H1 (cell line): ENCODE data around the gene GLYR1. TPM values are rescaled to one million over a fixed set of nuclear protein-coding genes. Genes with fewer than 3 reads are reported as not detected.

Source experiments
- CTCF ChIA-PET: fragments of 300-600 bp; sonication (Branson Sonifier 250); formaldehyde crosslinking; loops from one replicate; lab custom pipeline; 2021; ENCODE audit not compliant: partially characterized antibody; lab: Charles Lee
- POLR2A ChIA-PET: fragments of 300-600 bp; sonication (Branson Sonifier 250); formaldehyde crosslinking; loops from one replicate; lab custom pipeline; 2021; ENCODE audit warnings: inconsistent platforms; ENCODE audit not compliant: partially characterized antibody; lab: Charles Lee
- DNase-seq, 2 experiments: peaks; one replicate each; pipeline versions ENCODE4 v3.0.0 to v3.0.0-alpha.2; 2010 to 2022; ENCODE audit warnings: low spot score in 2 of 2, low read depth in 1 of 2, mixed read lengths in 1 of 2
- FAIRE-seq: peaks from 2 replicates; lab custom pipeline; 2011; peaks lifted over from hg19 to GRCh38; lab: Jason Lieb, UNC
- H2AFZ ChIP-seq: 2 replicates; pipeline ENCODE4 v1.8.1; 2012; ENCODE audit warnings: low read length, inconsistent platforms
- H2AK5ac ChIP-seq: 2 replicates; pipeline ENCODE4 v1.6.1; 2013; ENCODE audit warnings: low read depth, low read length
- H2BK120ac ChIP-seq: replicated peaks from 2 replicates; pipeline ENCODE3; 2013; ENCODE audit warnings: low read depth, low read length, inconsistent platforms
- H2BK12ac ChIP-seq: 2 replicates; pipeline ENCODE4 v1.6.1; 2013; ENCODE audit warnings: low read depth, low read length
- H2BK15ac ChIP-seq: 2 replicates; pipeline ENCODE4 v1.6.1; 2013; ENCODE audit warnings: low read length
- H2BK20ac ChIP-seq: 2 replicates; pipeline ENCODE4 v1.6.1; 2013; ENCODE audit warnings: low read length
- H2BK5ac ChIP-seq: 2 replicates; pipeline ENCODE4 v1.6.1; 2013; ENCODE audit warnings: low read depth, low read length
- H3K14ac ChIP-seq: 2 replicates; pipeline ENCODE4 v1.6.1; 2013; ENCODE audit warnings: inconsistent platforms; ENCODE audit not compliant: insufficient read length
- H3K18ac ChIP-seq: 2 replicates; pipeline ENCODE4 v1.6.1; 2013; ENCODE audit warnings: low read length; ENCODE audit errors: extremely low read depth
- H3K23ac ChIP-seq: 2 replicates; pipeline ENCODE4 v1.6.1; 2013; ENCODE audit warnings: inconsistent platforms; ENCODE audit not compliant: insufficient read length
- H3K23me2 ChIP-seq: 2 replicates; pipeline ENCODE4 v1.6.1; 2013; ENCODE audit warnings: low read depth, low read length
- H3K27ac ChIP-seq: 2 replicates; pipeline ENCODE4 v1.6.1; 2011; ENCODE audit warnings: low read depth, low read length, inconsistent platforms
- H3K27me3 ChIP-seq, 4 experiments: replicated peaks in 1 of 4; 1 replicate in 1 of 4; 2 replicates in 3 of 4; pipeline versions ENCODE4 v1.6.1 to v1.8.1; 2011 to 2013; ENCODE audit warnings: low read length in 3 of 4, mild to moderate bottlenecking in 3 of 4, inconsistent platforms in 2 of 4, mixed read lengths in 2 of 4, moderate library complexity in 1 of 4; ENCODE audit not compliant: control insufficient read depth in 3 of 4, insufficient read depth in 3 of 4; ENCODE audit errors: extremely low read depth in 1 of 4
- H3K36me3 ChIP-seq, 4 experiments: 2 replicates each; pipeline versions ENCODE4 v1.6.1 to v1.8.1; 2011 to 2013; ENCODE audit warnings: mild to moderate bottlenecking in 4 of 4, low read length in 3 of 4, moderate library complexity in 2 of 4, control low read depth in 1 of 4, inconsistent platforms in 1 of 4; ENCODE audit not compliant: insufficient read depth in 4 of 4, control insufficient read depth in 2 of 4
- H3K4ac ChIP-seq: replicated peaks from 2 replicates; pipeline ENCODE3; 2013; ENCODE audit warnings: low read length, low read depth, mixed read lengths, inconsistent platforms; ENCODE audit not compliant: insufficient read length
- H3K4me1 ChIP-seq, 4 experiments: replicated peaks in 1 of 4; 1 replicate in 1 of 4; 2 replicates in 3 of 4; pipeline versions ENCODE4 v1.6.1 to v1.8.1; 2011 to 2013; ENCODE audit warnings: low read length in 3 of 4, inconsistent platforms in 2 of 4, mixed read lengths in 1 of 4; ENCODE audit not compliant: insufficient read depth in 4 of 4, control insufficient read depth in 3 of 4
- H3K4me2 ChIP-seq, 2 experiments: 2 replicates each; pipeline versions ENCODE4 v1.6.1 to v1.8.1; 2011 to 2013; ENCODE audit warnings: low read depth in 2 of 2, low read length in 2 of 2, control low read depth in 1 of 2, inconsistent platforms in 1 of 2, mild to moderate bottlenecking in 1 of 2; ENCODE audit not compliant: insufficient read depth in 1 of 2
- H3K4me3 ChIP-seq, 4 experiments: fragments of 200-600, 300-600 bp in 1 of 4; sonication (generic), shearing (Covaris generic), sonication (Bioruptor Twin) in 1 of 4; 2 replicates each; pipeline versions ENCODE4 v1.5.1 to v1.8.1; 2011 to 2016; ENCODE audit warnings: low read length in 4 of 4, low read depth in 3 of 4, control low read depth in 2 of 4, inconsistent platforms in 2 of 4, mild to moderate bottlenecking in 2 of 4, mixed read lengths in 1 of 4, moderate library complexity in 1 of 4; ENCODE audit not compliant: insufficient read depth in 2 of 4; ENCODE audit errors: extremely low read depth in 1 of 4
- H3K56ac ChIP-seq: replicated peaks from 2 replicates; pipeline ENCODE3; 2013; ENCODE audit warnings: low read depth, mild to moderate bottlenecking, mixed read lengths, low read length, inconsistent platforms; ENCODE audit not compliant: insufficient read length
- H3K79me1 ChIP-seq: 2 replicates; pipeline ENCODE4 v1.6.1; 2013; ENCODE audit warnings: low read depth, low read length, control low read depth
- H3K79me2 ChIP-seq, 2 experiments: 2 replicates each; pipeline versions ENCODE4 v1.6.1 to v1.8.1; 2012 to 2013; ENCODE audit warnings: low read length in 2 of 2, mild to moderate bottlenecking in 2 of 2, inconsistent platforms in 1 of 2; ENCODE audit not compliant: insufficient read depth in 2 of 2, control insufficient read depth in 1 of 2
- H3K9ac ChIP-seq, 4 experiments: replicated peaks in 1 of 4; 1 replicate in 1 of 4; 2 replicates in 3 of 4; pipeline versions ENCODE4 v1.6.1 to v1.8.1; 2011 to 2013; ENCODE audit warnings: low read depth in 3 of 4, low read length in 3 of 4, control low read depth in 2 of 4, mild to moderate bottlenecking in 2 of 4, moderate library complexity in 2 of 4, inconsistent platforms in 1 of 4; ENCODE audit errors: extremely low read depth in 1 of 4
- H3K9me3 ChIP-seq, 2 experiments: 2 replicates each; pipeline versions ENCODE4 v1.6.1 to v1.8.1; 2012 to 2013; ENCODE audit warnings: mild to moderate bottlenecking in 2 of 2, moderate library complexity in 2 of 2, control low read depth in 1 of 2, inconsistent platforms in 1 of 2, low read depth in 1 of 2, low read length in 1 of 2, mixed read lengths in 1 of 2; ENCODE audit not compliant: insufficient read depth in 2 of 2
- H4K20me1 ChIP-seq, 2 experiments: replicated peaks in 1 of 2; 2 replicates each; pipeline versions ENCODE3 to v1.8.1; 2011 to 2013; ENCODE audit warnings: inconsistent platforms in 2 of 2, low read length in 2 of 2, mild to moderate bottlenecking in 1 of 2; ENCODE audit not compliant: insufficient read depth in 2 of 2, control insufficient read depth in 1 of 2
- H4K5ac ChIP-seq: 2 replicates; pipeline ENCODE4 v1.6.1; 2013; ENCODE audit warnings: low read length, low read depth, mixed read lengths, inconsistent platforms; ENCODE audit not compliant: insufficient read length
- H4K8ac ChIP-seq: 2 replicates; pipeline ENCODE4 v1.8.0; 2013; ENCODE audit warnings: mild to moderate bottlenecking, moderate library complexity, low read length, inconsistent platforms; ENCODE audit not compliant: insufficient read depth; ENCODE audit errors: extremely low read depth
- H4K91ac ChIP-seq: replicated peaks from 2 replicates; pipeline ENCODE3; 2013; ENCODE audit warnings: low read length, mixed read lengths, inconsistent platforms; ENCODE audit not compliant: insufficient read length
- BACH1 ChIP-seq: IDR thresholded peaks from 2 replicates; pipeline ENCODE4 v1.6.1; 2012; ENCODE audit warnings: low read length, improper control_type of control experiment
- CBX8 ChIP-seq: fragments of 300-800, 300-1000 bp; sonication (generic); IDR thresholded peaks from 2 replicates; pipeline ENCODE4 v1.7.1; 2016; ENCODE audit warnings: low read depth, low read length, borderline replicate concordance
- CREB1 ChIP-seq: IDR thresholded peaks from 2 replicates; pipeline ENCODE4 v1.6.1; 2012; ENCODE audit warnings: inconsistent platforms
- KDM1A ChIP-seq: fragments of 200-600, 300-600 bp; sonication (generic); IDR thresholded peaks from 2 replicates; pipeline ENCODE4 v1.7.1; 2016; ENCODE audit warnings: mild to moderate bottlenecking, low read length, borderline replicate concordance
- MAFK ChIP-seq: IDR thresholded peaks from 2 replicates; pipeline ENCODE4 v1.6.1; 2012; ENCODE audit warnings: low read depth, mild to moderate bottlenecking, improper control_type of control experiment, low read length
- POU5F1 ChIP-seq: IDR thresholded peaks from 2 replicates; pipeline ENCODE4 v1.6.1; 2011; ENCODE audit warnings: low read depth, mild to moderate bottlenecking, low read length, moderate library complexity
- RAD21 ChIP-seq, 2 experiments: IDR thresholded peaks in 1 of 2; conservative IDR thresholded peaks in 1 of 2; 2 replicates each; pipeline ENCODE4 v1.6.1; 2011; ENCODE audit warnings: low read depth in 2 of 2, low read length in 2 of 2, improper control_type of control experiment in 1 of 2, inconsistent platforms in 1 of 2, mild to moderate bottlenecking in 1 of 2, moderate library complexity in 1 of 2
- SIRT6 ChIP-seq: IDR thresholded peaks from one replicate; pipeline ENCODE4 v1.7.1; 2012; ENCODE audit warnings: low read length, inconsistent platforms
- SIX5 ChIP-seq: IDR thresholded peaks from 2 replicates; pipeline ENCODE4 v1.6.1; 2011; ENCODE audit warnings: mild to moderate bottlenecking, low read depth, low read length
- TBP ChIP-seq: IDR thresholded peaks from 2 replicates; pipeline ENCODE4 v1.6.1; 2011; ENCODE audit warnings: low read depth, low read length, improper control_type of control experiment
- YY1 ChIP-seq: IDR thresholded peaks from 2 replicates; pipeline ENCODE4 v1.6.1; 2011; ENCODE audit warnings: low read depth, mild to moderate bottlenecking, low read length
- WGBS, 2 experiments: shearing (Covaris generic) in 1 of 2; methylation state at CpG; one replicate each; pipeline versions ENCODE4 v1.1.6 to v1.1.7; 2013 to 2015; ENCODE audit warnings: low lambda C conversion rate in 2 of 2, mixed read lengths in 2 of 2, inconsistent platforms in 1 of 2, low coverage in 1 of 2, missing lambda C conversion rate in 1 of 2; ENCODE audit not compliant: insufficient replicate concordance in 2 of 2, insufficient coverage in 1 of 2, insufficient read length in 1 of 2; ENCODE audit errors: extremely low coverage in 1 of 2, missing lambda C conversion rate in 1 of 2; 5-methylcytosine and 5-hydroxymethylcytosine counted together
- polyA plus RNA-seq, 7 experiments: library from polyadenylated mRNA; depleted of rRNA in 3 of 7; stranded (reverse) in 5 of 7; unstranded in 2 of 7; fragments of >200 nt in 5 of 7; fragments of 200-250 nt in 2 of 7; gene quantifications; 1 replicate in 5 of 7; 2 replicates in 1 of 7; 4 replicates in 1 of 7; pipeline versions ENCODE4 v1.2.1 to v1.2.3, GENCODE V29; 2011 to 2013; ENCODE audit warnings: missing spikeins in 2 of 7, mixed read lengths in 2 of 7
- total RNA-seq: library from RNA; stranded (reverse); fragmentation: NEBNext Ultra II Directional; extraction: Animal tissue kit (Norgen Biotek cat#: 25700); gene quantifications from 2 replicates; pipeline ENCODE4 v1.2.1, GENCODE V29; 2021
- TF ChIP-seq, protein P1 (sequence below): IDR thresholded peaks from 2 replicates; pipeline ENCODE4 v1.6.1; 2012; ENCODE audit warnings: low read length, inconsistent platforms
- TF ChIP-seq, protein P2 (sequence below): IDR thresholded peaks from 2 replicates; pipeline ENCODE4 v1.6.1; 2011; ENCODE audit warnings: low read length, improper control_type of control experiment

Gene GLYR1
- total and polyA plus RNA-seq, 2 of the 8 experiments (the other 6 are each of a cell fraction or from before 2014, with no cell fraction given), result 50.2 to 115 TPM

DNA sequence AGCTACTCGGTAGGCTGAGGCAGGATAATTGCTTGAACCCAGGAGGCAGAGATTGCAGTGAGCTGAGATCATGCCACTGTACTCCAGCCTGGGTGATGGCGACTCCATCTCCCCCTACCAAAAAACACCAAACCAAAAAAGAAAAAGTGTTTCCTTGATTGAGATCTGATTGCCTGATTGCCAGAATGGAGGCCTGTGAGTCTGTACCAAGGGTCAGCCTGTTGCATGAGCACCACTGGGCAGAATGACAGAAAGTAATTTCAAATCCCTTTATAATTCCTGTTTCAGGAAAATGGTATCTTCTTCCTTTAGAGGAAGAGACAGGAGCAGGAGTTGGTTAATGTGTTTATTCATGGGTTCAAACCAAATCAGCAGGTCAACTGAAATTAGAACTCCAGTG, 8.7 kb upstream of the GLYR1 start:
- DNase-seq (no peak), FAIRE-seq (no peak)
- no peak overlapping the region for H4K5ac ChIP-seq
- no peaks in the 10 kb centered on the region for H3K9me3 ChIP-seq
- no peak overlapping the region for H3K23ac ChIP-seq
- H3K4me1 ChIP-seq, result no peaks in the 10 kb centered on the region
- no peak overlapping the region for H2BK15ac ChIP-seq
- no peak overlapping the region for H3K9ac ChIP-seq
- H3K79me2 ChIP-seq, result peaks cover 3 to 24% of the 10 kb centered on the region in 2 experiments; a peak in 3 of 4 replicates
- H3K27me3 ChIP-seq, result no peaks in the 10 kb centered on the region
- no peak overlapping the region for H2BK120ac ChIP-seq
- H2BK5ac ChIP-seq, result no peak overlapping the region
- H3K18ac ChIP-seq, result no peak overlapping the region
- ChIA-PET POLR2A (no interaction called here), CTCF (no interaction called here)
- no peak overlapping the region for H3K27ac ChIP-seq
- no peak overlapping the region for H3K4ac ChIP-seq
- H4K20me1 ChIP-seq, result peaks cover 4 to 9% of the 10 kb centered on the region in 2 experiments
- no peak overlapping the region for H2AFZ ChIP-seq
- H3K79me1 ChIP-seq, result no peaks in the 10 kb centered on the region; the same call in none of the 2 replicates
- H4K91ac ChIP-seq, result no peak overlapping the region
- TF ChIP-seq MAFK, result no peak
- no peak for TF ChIP-seq CREB1
- TF ChIP-seq KDM1A, result no peak
- no peak for TF ChIP-seq YY1
- TF ChIP-seq BACH1, result no peak
- no peak for TF ChIP-seq RAD21 (IDR thresholded peaks at IDR 0.05 in 1 of 2, conservative IDR thresholded peaks at IDR 0.05 in 1 of 2; ENCODE audit: low read depth in 2 of 2, low read length in 2 of 2)
- no peak for TF ChIP-seq SIRT6
- no peak for TF ChIP-seq POU5F1
- TF ChIP-seq SIX5, result no peak
- TF ChIP-seq, protein P1, sequence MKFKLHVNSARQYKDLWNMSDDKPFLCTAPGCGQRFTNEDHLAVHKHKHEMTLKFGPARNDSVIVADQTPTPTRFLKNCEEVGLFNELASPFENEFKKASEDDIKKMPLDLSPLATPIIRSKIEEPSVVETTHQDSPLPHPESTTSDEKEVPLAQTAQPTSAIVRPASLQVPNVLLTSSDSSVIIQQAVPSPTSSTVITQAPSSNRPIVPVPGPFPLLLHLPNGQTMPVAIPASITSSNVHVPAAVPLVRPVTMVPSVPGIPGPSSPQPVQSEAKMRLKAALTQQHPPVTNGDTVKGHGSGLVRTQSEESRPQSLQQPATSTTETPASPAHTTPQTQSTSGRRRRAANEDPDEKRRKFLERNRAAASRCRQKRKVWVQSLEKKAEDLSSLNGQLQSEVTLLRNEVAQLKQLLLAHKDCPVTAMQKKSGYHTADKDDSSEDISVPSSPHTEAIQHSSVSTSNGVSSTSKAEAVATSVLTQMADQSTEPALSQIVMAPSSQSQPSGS, result no peak
- TF ChIP-seq TBP, result no peak
- TF ChIP-seq CBX8, result no peak
- TF ChIP-seq, protein P2, sequence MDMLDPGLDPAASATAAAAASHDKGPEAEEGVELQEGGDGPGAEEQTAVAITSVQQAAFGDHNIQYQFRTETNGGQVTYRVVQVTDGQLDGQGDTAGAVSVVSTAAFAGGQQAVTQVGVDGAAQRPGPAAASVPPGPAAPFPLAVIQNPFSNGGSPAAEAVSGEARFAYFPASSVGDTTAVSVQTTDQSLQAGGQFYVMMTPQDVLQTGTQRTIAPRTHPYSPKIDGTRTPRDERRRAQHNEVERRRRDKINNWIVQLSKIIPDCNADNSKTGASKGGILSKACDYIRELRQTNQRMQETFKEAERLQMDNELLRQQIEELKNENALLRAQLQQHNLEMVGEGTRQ, result no peak
- H3K23me2 ChIP-seq, result no peaks in the 10 kb centered on the region
- no peak overlapping the region for H3K4me3 ChIP-seq
- H2BK20ac ChIP-seq, result no peak overlapping the region
- peaks cover 27 to 67% (median 48%) of the 10 kb centered on the region in 4 experiments for H3K36me3 ChIP-seq
- H2AK5ac ChIP-seq, result no peak overlapping the region
- H4K8ac ChIP-seq, result no peak overlapping the region
- no peak overlapping the region for H3K56ac ChIP-seq
- 94% methylated on average over 2 of the region's 2 CpGs; no CpG with 5 or more reads in 1 of the 2 experiments for WGBS, 2 experiments
- no peak overlapping the region for H3K4me2 ChIP-seq
- H2BK12ac ChIP-seq, result no peak overlapping the region
- no peak overlapping the region for H3K14ac ChIP-seq
